Natural killer cell (primary cell): ENCODE results near the gene AFAP1. TPM values are rescaled to one million over a fixed set of nuclear protein-coding genes. Genes with fewer than 3 reads are reported as not detected.

ENCODE experiments used
- ATAC-seq, 3 donors: fragments of 150-1000 bp in 2 of 3; fragments of 200-7000 bp in 1 of 3; cut with Tn5 transposase; 1 replicate in 1 of 3; 2 replicates in 2 of 3; pipeline ENCODE4 v1.10.0; 2021; ENCODE audit warnings: mild to moderate bottlenecking in 2 of 3, moderate library complexity in 2 of 3
- DNase-seq, 2 donors: peaks; one replicate each; pipeline versions ENCODE4 v3.0.0 to v3.0.0-alpha.2; 2013 to 2021; ENCODE audit warnings: mixed read lengths in 1 of 2
- H3K27ac ChIP-seq: one replicate; pipeline ENCODE4 v1.5.1; 2013; ENCODE audit warnings: mild to moderate bottlenecking, low read length
- H3K27me3 ChIP-seq: one replicate; pipeline ENCODE4 v1.6.1; 2013; ENCODE audit warnings: low read length; ENCODE audit not compliant: control insufficient read depth, insufficient read depth
- H3K36me3 ChIP-seq: one replicate; pipeline ENCODE4 v1.6.1; 2013; ENCODE audit warnings: low read length; ENCODE audit not compliant: control insufficient read depth, insufficient read depth
- H3K4me1 ChIP-seq: one replicate; pipeline ENCODE4 v1.6.1; 2013; ENCODE audit warnings: low read length; ENCODE audit not compliant: control insufficient read depth, insufficient read depth
- H3K4me3 ChIP-seq: one replicate; pipeline ENCODE4 v1.5.1; 2013; ENCODE audit warnings: low read length
- H3K9me3 ChIP-seq: one replicate; pipeline ENCODE4 v1.6.1; 2013; ENCODE audit warnings: low read length; ENCODE audit not compliant: control insufficient read depth, insufficient read depth
- H3K27ac Mint-ChIP-seq, 2 donors: one replicate each; pipeline ENCODE4 v1.8.0; 2022; ENCODE audit warnings: mild to moderate bottlenecking in 2 of 2, mixed read lengths in 2 of 2, moderate library complexity in 1 of 2
- H3K27me3 Mint-ChIP-seq, 2 donors: one replicate each; pipeline ENCODE4 v1.8.0; 2022; ENCODE audit warnings: low read depth in 2 of 2, mixed read lengths in 2 of 2
- H3K36me3 Mint-ChIP-seq: one replicate; pipeline ENCODE4 v1.8.0; 2022; ENCODE audit warnings: mixed read lengths
- H3K4me1 Mint-ChIP-seq, 2 donors: one replicate each; pipeline ENCODE4 v1.8.0; 2022; ENCODE audit warnings: mixed read lengths in 2 of 2
- H3K4me3 Mint-ChIP-seq: one replicate; pipeline ENCODE4 v1.8.0; 2022; ENCODE audit warnings: mild to moderate bottlenecking, moderate library complexity, mixed read lengths
- H3K9me3 Mint-ChIP-seq, 2 donors: one replicate each; pipeline ENCODE4 v1.8.0; 2022; ENCODE audit warnings: mixed read lengths in 2 of 2
- CTCF ChIP-seq: fragments of 200-600 bp; IDR thresholded peaks from one replicate; pipeline ENCODE4 v1.8.0; 2022; ENCODE audit warnings: antibody characterized with exemption
- WGBS: methylation state at CpG from one replicate; pipeline ENCODE4 v1.1.7; 2013; ENCODE audit warnings: missing lambda C conversion rate; ENCODE audit not compliant: insufficient coverage; 5-methylcytosine and 5-hydroxymethylcytosine counted together
- intact Hi-C: fragments of 100-400 bp; cut with micrococcal nuclease; formaldehyde crosslinking; loops from one replicate; pipeline ENCODE4 v1.14.2; 2022
- total RNA-seq, 4 donors: library from RNA; stranded (reverse); fragments of 120-200 nt in 1 of 4; gene quantifications; one replicate each; pipeline versions ENCODE4 v1.2.3 to v1.2.4, GENCODE V29; 2013 to 2022

AFAP1 gene
- total RNA-seq, 3 donors from 2014 or later (not counting 1 experiment from before 2014, with no cell fraction given), result 4.9 to 12.5 (median 9.5) TPM

- Mint-ChIP-seq H3K4me1 (peaks cover 6% of the 10 kb centered on the region in 2 donors), H3K27ac (no peak overlapping the region)
- intact Hi-C loops, result loop anchor here (1.0 to 5.0 kb wide), 2 partner anchors 42 to 183 kb away; no protein-coding TSS in a partner anchor
Observed at GRCh38 chr4:7803992-7804755, 135.5 kb downstream of the AFAP1 start.

DNA sequence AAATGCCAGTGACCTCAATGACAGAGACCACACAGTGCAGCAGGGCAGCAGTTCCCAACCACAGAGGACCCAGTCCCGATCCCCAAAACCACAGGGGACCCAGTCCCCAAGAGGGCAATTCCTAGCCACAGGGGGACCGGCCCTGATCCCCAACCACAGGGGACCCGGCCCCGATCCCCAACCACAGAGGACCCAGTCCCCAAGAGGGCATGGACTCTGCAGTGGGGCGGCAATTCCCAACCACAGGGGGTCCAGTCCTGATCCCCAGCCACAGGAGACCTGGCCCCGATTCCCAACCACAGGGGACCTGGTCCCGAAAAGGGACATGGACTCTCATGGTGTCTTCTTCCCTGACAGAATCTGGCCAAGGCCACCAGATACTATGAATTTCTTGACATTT is 136.3 kb downstream of the AFAP1 start:
- Mint-ChIP-seq H3K4me3 (no peak overlapping the region), H3K4me1 (peaks cover 6% of the 10 kb centered on the region in 2 donors), H3K36me3 (peaks cover 9% of the 10 kb centered on the region), H3K9me3 (no peaks in the 10 kb centered on the region), H3K27me3 (peaks cover 0 to 19% of the 10 kb centered on the region in 2 donors), H3K27ac (no peak overlapping the region)
- Histone ChIP-seq H3K36me3 (no peaks in the 10 kb centered on the region), H3K4me1 (no peaks in the 10 kb centered on the region), H3K9me3 (no peaks in the 10 kb centered on the region), H3K27me3 (no peaks in the 10 kb centered on the region), H3K27ac (no peak overlapping the region), H3K4me3 (no peak overlapping the region)
- 84% methylated on average over 7 of the region's 7 CpGs for WGBS
- intact Hi-C loops, result loop anchor here (5.0 kb wide), 1 partner anchor 41 kb away; no protein-coding TSS in a partner anchor
- no peak for TF ChIP-seq CTCF
- DNase-seq (no peak), ATAC-seq (no peak)

More at GRCh38 chr4:7803992-7804755, 135.5 kb downstream of the AFAP1 start:
- Histone ChIP-seq H3K4me1 (no peaks in the 10 kb centered on the region), H3K9me3 (no peaks in the 10 kb centered on the region), H3K36me3 (no peaks in the 10 kb centered on the region), H3K4me3 (no peak overlapping the region), H3K27me3 (no peaks in the 10 kb centered on the region), H3K27ac (no peak overlapping the region)
- no peak overlapping the region for H3K4me3 Mint-ChIP-seq
- 49% methylated on average over 16 of the region's 16 CpGs for WGBS
- H3K9me3 Mint-ChIP-seq, result no peaks in the 10 kb centered on the region
- H3K36me3 Mint-ChIP-seq, result peaks cover 7% of the 10 kb centered on the region
- TF ChIP-seq CTCF, result peak; percentile 79
- peak; percentile 71 to 89 for DNase-seq
- peak; percentile 60 to 80 (median 67) for ATAC-seq
- H3K27me3 Mint-ChIP-seq, result peaks cover 0 to 18% of the 10 kb centered on the region in 2 donors

- no peaks in the 10 kb centered on the region for H3K9me3 Mint-ChIP-seq
- Histone ChIP-seq H3K9me3 (no peaks in the 10 kb centered on the region), H3K27me3 (no peaks in the 10 kb centered on the region), H3K4me1 (no peaks in the 10 kb centered on the region), H3K36me3 (no peaks in the 10 kb centered on the region), H3K4me3 (no peak overlapping the region), H3K27ac (no peak overlapping the region)
- TF ChIP-seq CTCF, result peak; percentile 81
- H3K36me3 Mint-ChIP-seq, result peaks cover 9% of the 10 kb centered on the region
- H3K4me3 Mint-ChIP-seq, result no peak overlapping the region
- ATAC-seq, result peak; percentile 83 to 98 (median 94)
- intact Hi-C loops, result loop anchor here (1.0 to 5.0 kb wide), 2 partner anchors 40 to 610 kb away; partner anchors contain the start of gene SORCS2
- peaks cover 6% of the 10 kb centered on the region in 2 donors for H3K4me1 Mint-ChIP-seq
- peak; percentile 69 to 86 for DNase-seq
- 35% methylated on average over 6 of the region's 6 CpGs for WGBS
- no peak overlapping the region for H3K27ac Mint-ChIP-seq
- peaks cover 0 to 19% of the 10 kb centered on the region in 2 donors for H3K27me3 Mint-ChIP-seq
Observed at GRCh38 chr4:7802093-7802726, 137.5 kb downstream of the AFAP1 start.
